Gastrocnemius medialis (tissue), 4 donors: ENCODE measurements around the gene KIRREL2.

ENCODE experiments used
- POLR2A ChIP-seq, 2 donors: fragments of 450-650 bp; IDR thresholded peaks; one replicate each; pipeline ENCODE4 v1.6.1; 2017; ENCODE audit warnings: antibody characterized with exemption in 2 of 2, mild to moderate bottlenecking in 2 of 2, moderate library complexity in 2 of 2
- TF ChIP-seq, protein P1 (sequence below), 5 experiments: fragments of 450-650 bp in 3 of 5; fragments of 200-600 bp in 2 of 5; sonication (generic) in 2 of 5; IDR thresholded peaks in 4 of 5; conservative IDR thresholded peaks in 1 of 5; 1 replicate in 4 of 5; 2 replicates in 1 of 5; pipeline ENCODE4 v1.5.1; 2016 to 2019; ENCODE audit warnings: antibody characterized with exemption in 5 of 5, mild to moderate bottlenecking in 3 of 5, moderate library complexity in 3 of 5

DNA sequence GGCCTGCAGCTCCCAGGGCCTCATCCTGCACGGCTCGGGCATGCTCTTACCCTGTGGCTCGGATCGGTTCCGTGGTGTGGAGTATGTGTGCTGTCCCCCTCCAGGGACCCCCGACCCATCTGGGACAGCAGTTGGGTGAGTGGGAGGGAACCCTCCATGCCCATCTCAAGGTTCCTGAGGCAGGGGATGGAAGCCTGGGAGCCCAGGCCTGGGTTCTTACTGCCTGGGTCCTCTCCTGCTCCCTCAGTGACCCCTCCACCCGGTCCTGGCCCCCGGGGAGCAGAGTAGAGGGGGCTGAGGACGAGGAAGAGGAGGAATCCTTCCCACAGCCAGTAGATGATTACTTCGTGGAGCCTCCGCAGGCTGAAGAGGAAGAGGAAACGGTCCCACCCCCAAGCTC lies 14.9 kb downstream of the KIRREL2 start:
- TF ChIP-seq, protein P1, sequence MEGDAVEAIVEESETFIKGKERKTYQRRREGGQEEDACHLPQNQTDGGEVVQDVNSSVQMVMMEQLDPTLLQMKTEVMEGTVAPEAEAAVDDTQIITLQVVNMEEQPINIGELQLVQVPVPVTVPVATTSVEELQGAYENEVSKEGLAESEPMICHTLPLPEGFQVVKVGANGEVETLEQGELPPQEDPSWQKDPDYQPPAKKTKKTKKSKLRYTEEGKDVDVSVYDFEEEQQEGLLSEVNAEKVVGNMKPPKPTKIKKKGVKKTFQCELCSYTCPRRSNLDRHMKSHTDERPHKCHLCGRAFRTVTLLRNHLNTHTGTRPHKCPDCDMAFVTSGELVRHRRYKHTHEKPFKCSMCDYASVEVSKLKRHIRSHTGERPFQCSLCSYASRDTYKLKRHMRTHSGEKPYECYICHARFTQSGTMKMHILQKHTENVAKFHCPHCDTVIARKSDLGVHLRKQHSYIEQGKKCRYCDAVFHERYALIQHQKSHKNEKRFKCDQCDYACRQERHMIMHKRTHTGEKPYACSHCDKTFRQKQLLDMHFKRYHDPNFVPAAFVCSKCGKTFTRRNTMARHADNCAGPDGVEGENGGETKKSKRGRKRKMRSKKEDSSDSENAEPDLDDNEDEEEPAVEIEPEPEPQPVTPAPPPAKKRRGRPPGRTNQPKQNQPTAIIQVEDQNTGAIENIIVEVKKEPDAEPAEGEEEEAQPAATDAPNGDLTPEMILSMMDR (IDR thresholded peaks at IDR 0.05 in 4 of 5, conservative IDR thresholded peaks at IDR 0.05 in 1 of 5): no peak
- no peak for TF ChIP-seq POLR2A (IDR thresholded peaks at IDR 0.05)
